Measurements from ENCODE around the gene MT1H.

Gene MT1H

DNA sequence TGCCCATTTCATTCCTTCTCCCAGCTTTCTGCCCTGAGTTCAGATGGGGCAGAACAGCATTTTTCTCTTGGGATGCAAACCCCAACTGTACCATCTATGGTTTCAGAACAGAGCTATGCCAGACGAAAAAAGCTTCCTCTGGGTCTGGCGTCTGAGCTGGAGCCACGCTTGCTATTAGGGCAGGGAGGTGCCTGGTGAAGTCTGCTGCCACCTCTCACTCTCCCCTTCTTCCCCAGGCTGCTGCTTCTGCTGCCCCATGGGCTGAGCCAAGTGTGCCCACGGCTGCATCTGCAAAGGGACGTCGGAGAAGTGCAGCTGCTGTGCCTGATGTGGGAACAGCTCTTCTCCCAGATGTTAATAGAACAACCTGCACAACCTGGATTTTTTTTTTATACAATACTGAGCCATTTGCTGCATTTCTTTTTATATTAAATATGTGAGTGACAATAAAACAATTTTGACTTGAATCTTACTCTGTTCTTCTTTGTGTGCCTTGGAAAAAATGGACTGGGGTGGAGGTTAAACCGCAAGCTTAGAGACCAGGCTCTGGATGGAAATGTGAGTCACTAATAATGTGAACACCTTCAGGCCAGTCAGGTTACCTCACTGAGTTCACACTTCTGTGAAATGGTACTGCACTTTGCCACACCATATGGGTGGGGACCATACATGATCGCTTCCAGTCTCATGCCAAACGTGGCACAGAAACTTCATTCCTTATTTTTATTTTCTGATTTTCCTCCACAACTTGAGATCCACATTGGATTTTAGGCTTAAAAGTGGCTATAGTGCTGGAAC, 32.8 kb upstream of the MT1H start:
- DNase-seq (ENCODE audit: low read depth, low spot score): no peak

GRCh38 chr16:56637814-56638750, 31.5 kb upstream of the MT1H start, which contains the start of gene MT1A:
MT1A (plus strand) TSS chr16:56638666; CDS start chr16:56638739, 73 bp downstream.
- peak; percentile 76 for DNase-seq (ENCODE audit: low read depth, low spot score)

GRCh38 chr16:56639045-56639444, 30.6 kb upstream of the MT1H start:
- no peak for DNase-seq (ENCODE audit: low read depth, low spot score)

DNA sequence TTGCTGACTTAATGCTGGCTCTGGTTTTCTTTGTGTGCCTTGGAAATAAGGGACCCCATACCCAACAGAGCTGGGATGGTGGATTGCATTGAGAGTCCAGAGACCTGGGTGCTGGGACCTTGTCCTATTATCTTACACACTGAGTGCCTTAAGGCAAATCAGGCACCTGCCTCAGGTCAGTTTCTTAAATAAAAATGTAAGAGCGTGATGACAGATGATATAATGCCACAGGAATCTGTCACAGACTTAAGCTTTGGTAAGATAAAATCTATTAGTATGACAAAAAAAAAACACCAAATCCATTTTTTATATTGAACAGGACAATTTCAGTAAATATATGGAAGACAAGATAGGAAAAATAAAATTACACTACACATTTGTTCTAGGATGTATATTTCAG, 29.5 kb upstream of the MT1H start:
- DNase-seq (ENCODE audit: low read depth, low spot score): no peak

- no peak for DNase-seq (ENCODE audit: low read depth, low spot score)
Observed at GRCh38 chr16:56641166-56641565, 28.4 kb upstream of the MT1H start.

DNA sequence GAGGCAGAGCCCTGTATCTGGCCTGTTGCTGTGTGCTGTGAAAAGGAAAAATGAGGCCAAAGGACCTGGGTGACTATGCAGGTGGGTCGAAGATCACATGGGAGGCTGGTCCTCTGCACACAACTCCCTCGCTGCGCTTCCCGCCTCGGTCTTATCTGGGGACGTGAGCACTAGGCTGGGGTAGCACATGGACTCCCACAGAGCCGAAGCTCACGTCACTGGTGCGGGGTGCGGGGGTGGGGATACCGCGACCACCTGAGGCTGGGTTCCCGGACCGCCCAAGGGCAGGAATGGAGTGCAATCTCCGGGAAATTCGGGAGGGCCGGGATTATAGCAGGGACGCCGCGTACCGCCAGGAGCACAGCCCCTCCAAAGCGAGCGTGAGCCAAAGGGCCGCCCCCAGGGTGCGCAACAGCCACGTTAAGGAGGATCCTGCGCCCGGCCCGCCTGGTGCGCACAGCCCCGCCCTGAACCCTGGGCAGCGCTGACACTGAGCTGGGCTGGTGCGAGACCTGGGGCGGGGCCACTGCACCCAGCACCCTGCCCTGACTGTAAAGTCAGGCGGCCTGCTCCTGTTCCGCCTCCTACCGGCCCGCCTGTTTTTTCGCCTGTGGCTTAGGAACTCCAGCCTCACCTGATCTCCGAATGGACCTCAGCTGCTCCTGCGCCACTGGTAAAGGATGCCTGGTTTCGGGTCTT, 26.4 kb upstream of the MT1H start:
- DNase-seq (ENCODE audit: low read depth, low spot score): peak; percentile 72

GRCh38 chr16:56643833-56644232, 25.8 kb upstream of the MT1H start:
- DNase-seq (ENCODE audit: low read depth, low spot score): no peak

GRCh38 chr16:56645311-56645710, 24.3 kb upstream of the MT1H start:
- DNase-seq (ENCODE audit: low read depth, low spot score): no peak

- DNase-seq (ENCODE audit: low read depth, low spot score): no peak
Observed at GRCh38 chr16:56645838-56646237, 23.8 kb upstream of the MT1H start.

- DNase-seq (ENCODE audit: low read depth, low spot score): no peak
Observed at GRCh38 chr16:56647641-56648431, 21.8 kb upstream of the MT1H start.

DNA sequence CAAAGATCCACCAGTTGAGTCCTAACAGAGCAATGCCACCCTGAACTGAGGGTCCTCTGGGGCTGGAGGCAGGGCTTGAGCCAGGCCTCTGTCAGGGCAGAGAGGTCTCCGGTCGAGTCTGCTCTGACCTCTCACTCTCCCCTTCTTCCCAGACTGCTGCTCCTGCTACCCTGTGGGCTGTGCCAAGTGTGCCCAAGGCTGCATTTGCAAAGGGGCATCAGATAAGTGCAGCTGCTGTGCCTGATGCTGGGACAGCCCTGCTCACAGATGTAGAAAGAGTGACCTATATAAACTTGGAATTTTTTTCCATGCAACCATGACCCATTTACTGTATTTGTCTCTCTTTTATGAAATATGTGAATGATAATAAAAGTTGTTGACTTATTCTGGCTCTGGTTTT, 20.3 kb upstream of the MT1H start:
- no peak for DNase-seq (ENCODE audit: low read depth, low spot score)

DNA sequence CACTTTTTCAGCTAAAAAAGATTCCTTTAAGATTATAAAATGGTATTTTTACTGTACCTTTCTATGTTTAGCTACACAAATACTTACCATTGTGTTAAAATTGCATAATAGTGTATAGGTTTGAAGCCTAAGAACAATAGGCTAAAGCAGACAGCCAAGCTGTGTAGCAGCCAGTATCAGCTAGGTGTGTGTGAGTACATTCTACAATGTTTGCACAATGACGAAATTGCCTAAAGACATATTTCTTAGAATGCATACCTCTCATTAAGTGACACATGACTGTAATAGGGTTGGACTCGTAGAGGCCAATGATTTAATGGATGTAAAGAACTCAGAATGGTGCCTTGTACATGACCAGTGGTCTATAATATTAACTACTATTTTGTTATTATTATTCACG, 19.8 kb upstream of the MT1H start:
- DNase-seq (ENCODE audit: low read depth, low spot score): no peak

DNA sequence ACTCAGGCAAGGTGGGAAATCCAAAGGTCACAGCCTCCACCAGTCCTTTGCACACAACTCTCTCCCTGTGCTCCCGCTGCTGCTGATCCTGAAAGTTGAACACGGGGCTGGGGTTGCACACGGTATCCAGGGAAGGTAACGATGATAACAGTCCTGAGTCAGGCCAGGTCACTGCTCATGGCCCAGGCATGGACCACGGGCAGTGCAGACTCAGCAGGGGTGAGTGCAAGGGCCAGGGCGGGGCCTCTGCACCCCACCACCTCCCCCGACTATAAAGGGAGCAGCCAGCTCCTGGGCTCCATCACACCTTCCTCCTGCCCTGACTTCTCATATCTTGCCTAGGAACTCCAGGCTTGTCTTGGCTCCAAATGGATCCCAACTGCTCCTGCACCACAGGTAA, 18.0 kb upstream of the MT1H start, which contains the start of gene MT1B:
Gene MT1B (plus strand): TSS at position 301 of the 400 bp plus-strand sequence. CDS start 68 bp downstream, at position 369.
- DNase-seq (ENCODE audit: low read depth, low spot score): no peak

- DNase-seq (ENCODE audit: low read depth, low spot score): no peak
Observed at GRCh38 chr16:56652600-56652999, 17.0 kb upstream of the MT1H start.

DNA sequence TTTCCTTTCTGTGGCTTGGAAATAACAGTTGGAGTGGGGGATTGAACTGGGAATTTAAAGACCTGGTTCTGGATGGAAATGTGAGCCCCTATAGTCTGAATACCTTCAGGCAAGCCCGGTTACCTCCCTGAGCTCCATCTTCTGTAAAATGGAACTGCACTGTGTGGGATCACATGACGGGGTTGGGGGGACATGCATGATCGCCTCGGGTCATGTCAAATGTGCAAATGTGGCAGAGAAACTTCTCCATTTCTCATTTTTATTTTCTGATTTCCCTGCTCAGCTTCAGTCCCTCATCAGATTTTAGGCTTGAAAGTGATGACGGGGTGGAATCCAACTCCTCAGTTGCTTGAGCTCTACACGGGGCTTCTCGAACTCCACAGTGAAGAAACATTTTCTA, 16.4 kb upstream of the MT1H start:
- DNase-seq (ENCODE audit: low read depth, low spot score): no peak

DNA sequence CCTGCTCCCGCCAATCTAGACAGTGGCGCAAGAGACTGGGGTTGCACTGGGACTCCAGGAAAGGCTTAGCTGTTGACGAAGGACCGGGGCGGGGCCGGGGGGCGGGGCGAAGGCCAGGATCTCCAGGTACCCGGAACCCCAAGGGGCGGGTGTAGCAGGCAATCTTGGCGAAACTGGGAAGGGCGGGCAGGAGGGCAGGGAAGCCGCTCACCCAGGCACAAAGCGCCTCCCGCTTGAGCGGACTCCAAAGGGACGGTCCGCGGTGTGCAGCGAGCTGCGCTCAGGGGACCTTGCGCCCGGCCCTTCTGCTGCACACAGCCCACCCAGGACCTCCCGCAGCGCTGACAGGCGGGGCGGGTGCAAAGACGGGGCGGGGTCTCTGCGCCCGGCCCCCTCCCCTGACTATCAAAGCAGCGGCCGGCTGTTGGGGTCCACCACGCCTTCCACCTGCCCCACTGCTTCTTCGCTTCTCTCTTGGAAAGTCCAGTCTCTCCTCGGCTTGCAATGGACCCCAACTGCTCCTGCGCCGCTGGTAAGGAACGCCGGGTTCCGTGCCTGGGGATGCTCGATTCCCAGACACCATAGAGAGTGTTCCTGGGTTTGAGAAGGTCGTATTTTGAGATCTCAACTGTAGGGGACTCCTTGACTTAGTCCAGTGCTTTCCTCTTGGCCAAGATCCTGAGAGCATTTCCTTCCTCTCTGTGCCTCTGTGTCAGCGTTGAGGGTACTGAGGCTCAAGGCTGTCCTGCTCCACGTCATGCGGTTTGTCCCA, 11.9 kb upstream of the MT1H start, which contains the start of gene MT1F:
Gene MT1F (plus strand): TSS at position 405 of the 772 bp plus-strand sequence. CDS start 100 bp downstream, at position 505.
- peak; percentile 82 for DNase-seq (ENCODE audit: low read depth, low spot score)

DNA sequence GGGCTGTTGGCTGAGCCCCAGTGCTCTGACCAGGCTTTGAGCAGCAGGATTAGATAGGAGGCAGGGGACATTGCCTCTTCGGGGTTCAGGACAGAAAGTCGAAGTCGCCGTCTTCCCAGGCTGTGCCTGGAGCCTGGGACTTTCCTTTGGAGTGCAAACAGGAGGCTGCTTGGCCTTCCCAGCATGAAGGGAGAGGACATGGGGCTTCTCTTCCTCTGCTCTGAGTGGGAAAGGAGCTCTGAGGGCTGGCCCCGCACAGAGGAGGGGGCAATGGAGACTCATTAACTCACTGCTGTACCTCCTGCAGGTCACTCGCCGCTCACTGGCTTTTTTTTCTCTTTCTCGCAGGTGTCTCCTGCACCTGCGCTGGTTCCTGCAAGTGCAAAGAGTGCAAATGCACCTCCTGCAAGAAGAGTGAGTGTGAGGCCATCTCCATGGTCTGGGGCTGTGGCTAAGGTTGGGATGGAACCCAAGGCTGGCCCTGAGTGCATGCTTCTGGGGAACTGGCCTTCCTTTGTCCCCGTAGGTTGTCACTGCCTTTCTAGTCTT, 11.2 kb upstream of the MT1H start:
- DNase-seq (ENCODE audit: low read depth, low spot score): no peak

DNA sequence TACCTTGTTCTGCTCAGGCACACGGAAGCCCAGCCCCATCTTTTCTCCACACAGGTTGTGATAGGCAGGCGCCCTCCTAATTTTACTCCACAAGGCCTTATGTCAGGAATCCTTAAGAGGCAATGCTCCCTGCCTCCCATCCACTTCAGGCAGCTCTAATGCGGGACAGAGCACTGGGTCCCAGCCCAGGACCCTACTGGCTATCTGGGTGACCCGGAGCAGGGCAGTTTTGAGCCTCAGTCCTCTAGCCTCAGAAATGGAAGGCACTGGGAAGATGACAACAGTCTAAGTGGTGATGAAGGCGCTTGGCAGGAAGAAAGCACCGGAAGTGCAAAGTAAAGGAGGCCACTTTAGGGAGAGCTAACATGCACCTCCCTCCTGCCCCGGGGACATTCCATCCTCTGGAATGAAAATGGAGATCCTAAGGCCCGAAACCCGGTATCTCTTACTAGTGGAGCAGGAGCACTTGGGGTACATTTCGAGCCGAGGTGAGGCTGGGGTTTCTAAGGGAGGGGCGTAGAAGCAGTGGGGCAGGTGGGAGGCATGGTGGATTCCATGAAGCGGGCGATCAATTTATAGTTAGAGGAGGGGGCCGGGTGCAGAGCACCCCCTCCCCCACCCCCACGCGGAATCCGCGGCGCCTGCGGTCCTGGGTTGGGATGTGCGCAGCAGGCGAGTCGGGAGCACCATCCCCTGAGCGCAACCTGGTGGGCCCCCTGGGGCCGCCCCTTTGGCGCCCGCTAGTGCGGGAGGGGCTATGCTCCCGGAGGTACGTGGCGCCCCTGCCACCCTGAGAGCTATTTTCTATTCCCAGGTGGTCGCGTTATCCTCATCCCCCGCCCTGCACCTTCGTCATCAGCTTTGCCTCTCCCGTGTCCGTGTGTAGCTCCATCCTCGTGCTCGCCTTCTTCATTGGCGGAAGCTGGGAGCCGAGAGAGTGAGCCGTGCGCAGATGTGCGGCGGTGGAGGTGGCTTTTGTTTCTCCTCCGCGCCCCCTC, 7.0 kb upstream of the MT1H start:
- DNase-seq (ENCODE audit: low read depth, low spot score): no peak

- no peak for DNase-seq (ENCODE audit: low read depth, low spot score)
Observed at GRCh38 chr16:56664506-56664905, 5.1 kb upstream of the MT1H start.

All from ELF-1 (cell line).